GM19043 (cell line): ENCODE data around the gene NANP.
"Not testable (repeated sequence)": the region's sequence is repeated elsewhere in the genome, so short reads cannot be mapped to it uniquely, and the experiment has no call there.

Experiments
- ATAC-seq: cut with Tn5 transposase; IDR thresholded peaks from one replicate; pipeline ENCODE4 v1.9.1; 2021; ENCODE audit warnings: low read depth; ENCODE audit not compliant: unreplicated experiment

The NANP gene

GRCh38 chr20:25623736-25624499 lies at the start of gene NANP:
Gene NANP (minus strand): TSS chr20:25624014. CDS start chr20:25623948, 66 bp downstream.
- peak; percentile 77 for ATAC-seq

DNA sequence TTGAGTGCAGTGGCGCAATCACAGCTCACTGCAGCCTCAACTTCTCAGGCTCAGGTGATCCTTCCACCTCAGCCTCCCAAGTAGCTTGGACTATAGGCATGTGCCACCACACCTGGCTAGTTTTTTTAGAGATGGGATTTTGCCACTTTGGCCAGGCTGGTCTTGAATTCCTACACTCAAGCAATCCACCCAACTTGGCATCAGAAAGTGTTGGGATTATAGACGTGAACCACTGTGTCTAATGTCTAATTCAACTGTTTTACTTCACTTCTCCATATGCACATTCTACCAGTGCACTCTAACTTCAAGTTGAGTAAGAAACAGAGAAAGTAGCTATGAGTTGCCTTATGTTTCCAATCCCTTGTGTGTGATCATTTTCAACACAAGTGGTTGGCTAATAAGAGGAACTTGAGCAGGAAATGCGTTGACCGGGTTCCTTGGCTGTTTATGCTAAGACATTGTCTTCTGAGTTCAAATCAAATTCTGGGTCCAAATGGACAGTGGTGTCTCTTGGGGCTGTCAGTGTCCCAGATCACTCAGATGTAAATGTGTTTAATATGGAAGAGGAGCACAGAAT lies 48.9 kb upstream of the NANP start:
- ATAC-seq, result no peak

DNA sequence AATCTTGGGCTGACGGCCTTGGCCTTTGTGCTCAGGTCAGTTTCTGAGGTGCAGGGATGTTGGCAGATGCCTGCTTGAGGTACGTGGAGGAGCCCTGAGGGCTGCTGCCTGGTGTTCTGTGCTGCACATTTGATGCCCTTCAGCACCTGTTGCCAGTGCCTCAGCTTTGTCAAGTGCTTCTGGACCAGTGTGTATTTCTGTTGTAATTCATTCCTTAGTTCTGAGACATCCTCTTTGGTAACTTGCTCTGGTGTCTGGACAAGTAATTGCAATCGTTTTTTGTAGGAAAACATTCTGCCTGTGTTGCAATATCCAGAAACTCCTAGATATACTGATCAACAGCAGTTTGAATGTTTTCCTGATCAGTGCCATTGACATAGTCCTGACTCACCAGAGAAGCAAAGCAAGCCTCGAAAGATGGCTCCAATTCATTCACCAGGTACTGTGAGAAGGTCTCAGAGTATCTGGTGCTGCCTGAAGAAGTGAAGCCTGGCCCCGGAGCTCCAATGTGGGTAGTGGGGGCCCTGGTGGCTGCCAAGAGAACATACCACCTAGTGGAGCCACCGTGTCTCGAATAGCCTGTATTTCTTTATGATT lies 46.1 kb upstream of the NANP start:
- ATAC-seq, result no peak

DNA sequence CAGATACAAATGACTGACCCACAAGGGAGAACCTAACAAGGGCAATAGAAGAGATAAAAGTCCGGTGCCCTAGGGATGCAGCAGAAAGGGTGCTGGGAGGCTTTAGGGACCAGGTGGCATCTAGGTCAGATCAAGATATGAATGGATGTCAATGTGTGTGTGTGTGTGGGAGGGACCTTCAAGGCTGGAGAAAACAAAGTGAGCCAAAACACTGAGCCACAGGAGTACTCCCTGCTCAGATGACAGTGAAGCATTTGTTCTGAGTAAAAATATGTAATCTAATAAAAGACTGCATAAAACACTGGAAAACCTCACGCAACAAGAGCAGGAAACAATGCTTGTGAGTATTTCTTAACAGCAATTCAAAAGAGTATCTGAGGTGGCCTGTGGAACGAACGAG lies 44.6 kb upstream of the NANP start:
- ATAC-seq, result no peak

DNA sequence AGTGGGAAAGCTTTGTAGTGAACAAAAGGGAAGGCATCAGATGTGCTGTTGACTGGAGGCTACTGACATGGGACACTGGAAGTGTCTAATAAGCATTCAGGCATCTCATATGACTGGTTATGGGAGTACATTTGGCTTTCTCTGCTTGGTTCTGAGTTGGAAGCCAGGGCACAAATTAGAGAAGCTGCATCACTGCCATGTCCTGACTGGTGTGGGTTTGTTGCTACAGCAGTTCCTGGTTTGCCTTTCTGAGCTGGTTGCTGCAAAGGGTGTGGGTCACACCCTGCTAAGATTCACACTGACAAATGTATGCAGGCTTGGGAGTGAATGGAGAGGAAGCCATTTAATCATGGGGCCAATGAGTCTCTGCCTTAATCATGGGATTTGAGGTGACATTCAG lies 36.2 kb upstream of the NANP start:
- ATAC-seq, result no peak

GRCh38 chr20:25654487-25654886 lies 30.7 kb upstream of the NANP start:
- no peak for ATAC-seq

GRCh38 chr20:25652866-25653265 lies 29.1 kb upstream of the NANP start:
- not testable (repeated sequence) for ATAC-seq

- no peak for ATAC-seq
These were observed 21.0 kb upstream of the NANP start for GRCh38 chr20:25644814-25645213.

GRCh38 chr20:25643716-25644115 lies 19.9 kb upstream of the NANP start:
- ATAC-seq, result no peak

DNA sequence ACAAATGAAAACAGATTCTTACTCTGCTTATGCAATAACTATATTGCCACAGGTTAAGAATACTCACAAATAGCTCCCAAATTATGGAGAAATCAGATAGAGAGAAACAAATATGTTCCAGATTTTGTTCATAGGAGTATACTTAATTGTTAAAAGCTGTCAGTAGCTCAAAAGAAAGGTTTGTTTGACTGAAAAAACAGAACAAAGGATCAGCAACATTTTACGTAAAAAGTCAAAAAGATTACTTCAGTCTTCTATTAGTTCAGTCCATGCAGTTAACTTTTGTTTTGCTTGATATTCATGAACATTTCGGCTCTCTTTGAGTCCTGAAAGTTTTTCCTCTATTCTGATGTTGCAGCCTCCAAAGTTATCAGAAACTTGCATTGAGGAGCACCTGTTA lies 13.4 kb upstream of the NANP start:
- ATAC-seq, result no peak

GRCh38 chr20:25632940-25633790 lies 9.4 kb upstream of the NANP start:
- no peak for ATAC-seq

GRCh38 chr20:25630615-25631014 lies 6.8 kb upstream of the NANP start:
- ATAC-seq, result not testable (repeated sequence)

- no peak for ATAC-seq
These were observed 6.1 kb upstream of the NANP start for GRCh38 chr20:25629816-25630499.

DNA sequence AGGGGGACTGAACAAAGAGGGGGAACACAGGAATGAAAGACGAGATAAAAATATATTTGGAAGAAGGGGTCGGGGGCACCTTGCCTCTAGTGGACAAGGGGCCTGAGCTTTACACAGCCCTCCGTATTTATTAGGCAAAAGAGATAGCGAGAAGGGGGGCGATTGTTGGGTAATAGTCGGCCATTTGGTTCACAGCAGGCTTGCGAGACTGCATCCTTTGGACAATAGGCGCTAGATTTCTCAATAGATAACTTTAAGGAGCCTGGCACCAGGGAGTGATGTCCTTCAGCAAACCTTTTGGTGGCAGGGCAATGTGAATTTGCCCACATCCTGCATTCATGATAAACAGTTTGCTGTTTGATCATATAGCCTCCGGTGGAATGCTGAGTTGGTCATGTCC lies 3.0 kb upstream of the NANP start:
- ATAC-seq, result no peak

DNA sequence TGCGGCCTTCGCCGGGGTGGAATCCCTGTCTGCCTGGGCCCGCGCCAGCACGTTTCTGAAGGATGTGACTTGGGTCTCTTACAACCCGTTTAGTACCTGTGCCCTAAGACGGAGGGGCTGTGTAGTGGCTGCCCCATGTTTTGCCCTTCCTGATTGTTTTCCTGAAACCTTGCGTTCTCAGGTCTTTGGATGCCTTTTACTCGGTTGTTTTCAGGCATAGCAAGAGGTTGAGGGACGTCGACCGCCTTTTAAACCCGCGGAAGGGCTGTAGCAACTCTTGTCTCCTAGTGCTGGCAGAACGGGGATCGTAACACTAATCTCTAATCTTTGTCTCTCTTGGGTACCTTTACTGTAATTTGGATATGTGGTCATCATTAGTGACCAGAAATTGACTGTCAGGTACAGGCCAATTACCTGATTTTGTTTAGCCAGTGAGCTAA lies 706 bp upstream of the NANP start:
- no peak for ATAC-seq

DNA sequence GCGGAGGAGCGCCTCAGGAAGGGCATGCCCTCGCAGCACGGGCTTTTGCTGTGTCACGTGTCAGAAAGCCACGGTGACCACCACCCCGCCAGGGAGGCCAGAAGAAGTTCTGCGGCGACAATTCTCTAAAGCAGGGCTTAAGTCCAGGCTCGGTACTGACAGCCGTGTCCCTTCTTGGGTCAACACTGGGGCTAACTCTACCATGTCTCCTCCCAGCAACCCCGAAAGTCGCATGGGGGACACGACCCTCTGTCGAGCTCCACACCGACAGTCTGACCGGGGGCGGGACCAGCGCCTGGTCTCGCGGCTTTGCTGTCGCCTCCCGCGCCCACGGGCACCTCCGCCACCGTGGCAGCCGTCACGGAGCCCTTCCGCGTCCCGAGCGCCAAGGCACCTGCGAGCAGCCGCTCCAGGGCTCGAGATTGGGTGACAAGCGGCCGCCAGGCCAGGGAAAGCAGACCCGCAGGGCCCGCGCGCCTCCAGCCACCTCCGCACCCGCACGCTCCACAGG lies 534 bp downstream of the NANP start:
- ATAC-seq, result peak; percentile 9

DNA sequence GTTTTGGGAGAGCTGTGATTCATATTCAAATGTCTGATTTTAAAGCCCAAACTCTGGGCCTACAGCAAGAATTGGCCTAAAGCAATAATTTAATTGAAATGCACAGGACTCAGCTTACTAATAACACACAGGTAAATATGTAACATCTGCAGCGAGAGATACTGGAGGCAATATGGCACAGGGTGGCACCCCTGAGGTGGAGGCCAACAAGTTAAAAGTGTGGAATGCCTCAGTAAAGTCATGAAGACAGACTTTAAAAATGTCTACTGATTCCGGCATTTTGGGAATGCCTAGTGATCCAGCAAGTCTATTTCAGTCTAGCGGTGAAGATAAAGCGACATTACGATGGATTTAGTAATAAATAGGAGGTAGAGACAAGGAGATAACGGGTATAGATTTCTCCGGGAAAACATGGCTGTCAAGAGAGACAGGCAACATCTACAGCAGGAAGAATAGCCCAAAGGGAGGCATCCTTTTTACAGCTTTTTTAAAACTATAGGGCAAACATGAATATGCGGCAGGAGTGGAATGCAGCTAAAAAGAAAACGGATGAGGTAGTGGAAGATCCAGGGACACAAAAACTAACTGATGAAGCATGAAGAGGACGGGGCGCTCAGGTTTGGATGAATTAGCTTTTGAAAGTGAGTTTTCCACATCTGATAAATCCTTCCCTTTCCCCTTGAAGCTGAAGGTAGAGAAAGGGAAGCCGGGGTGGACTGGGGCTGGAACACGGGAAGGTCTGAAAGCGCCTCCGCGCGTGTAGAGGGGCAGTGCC lies 1.2 kb downstream of the NANP start:
- ATAC-seq, result no peak

DNA sequence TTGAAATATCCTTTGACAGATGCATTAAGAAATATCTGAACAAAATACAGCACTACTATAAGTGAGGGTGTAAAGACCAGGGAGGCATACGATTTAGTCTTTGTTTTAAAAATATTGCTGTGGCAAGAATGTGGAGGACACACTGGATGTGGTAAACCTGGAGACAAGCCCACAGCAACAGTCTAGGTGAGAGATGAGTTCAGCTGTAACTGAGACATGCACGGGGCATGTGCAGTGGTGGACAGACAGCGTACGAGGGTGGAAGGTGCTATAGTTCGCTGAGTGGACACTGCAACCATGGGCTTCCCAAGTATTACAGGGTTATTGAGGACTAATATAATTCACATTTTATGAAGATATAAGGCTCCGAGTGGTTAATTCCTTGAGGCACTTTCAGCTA lies 1.8 kb downstream of the NANP start:
- no peak for ATAC-seq

DNA sequence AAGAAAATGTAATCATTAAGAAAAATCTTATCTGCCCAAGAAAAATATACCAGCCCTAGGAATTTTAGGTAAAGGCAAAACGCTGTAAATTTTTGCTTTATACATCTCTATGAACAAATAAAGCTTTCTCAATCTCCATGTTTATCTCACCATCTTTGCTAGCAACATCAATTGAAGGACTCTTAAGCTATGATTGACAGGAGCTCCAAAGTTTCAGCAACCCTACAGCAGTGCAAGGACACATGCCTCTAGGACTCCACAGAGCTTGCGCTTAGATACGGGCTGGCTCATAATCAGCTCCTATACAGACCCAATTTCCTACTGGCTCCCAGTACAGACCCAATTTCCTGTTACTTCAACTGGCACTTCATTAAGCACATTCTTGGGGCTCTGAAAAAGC lies 4.3 kb downstream of the NANP start:
- no peak for ATAC-seq

GRCh38 chr20:25608774-25609173 lies 15.0 kb downstream of the NANP start:
- no peak for ATAC-seq
